Stimulated activated CD4-positive, alpha-beta T cell treated with anti-CD3 and anti-CD28 coated beads, Interleukin-15, amount 100 ng/mL, for 24 hours (primary cell): ENCODE measurements around the gene MEGF6.
"Not testable (repeated sequence)": the region's sequence is repeated elsewhere in the genome, so short reads cannot be mapped to it uniquely, and the experiment has no call there.

ENCODE experiments used
- DNase-seq: peaks from one replicate; pipeline ENCODE4 v3.0.0-alpha.2; 2020

MEGF6 gene

GRCh38 chr1:3626025-3626424, 14.7 kb upstream of the MEGF6 start:
- no peak for DNase-seq

- peak; percentile 29 for DNase-seq
These were observed 14.0 kb upstream of the MEGF6 start for GRCh38 chr1:3625151-3625907.

- DNase-seq, result peak; percentile 98
These were observed 13.2 kb upstream of the MEGF6 start, which contains the start of gene TPRG1L for GRCh38 chr1:3624200-3625136. Gene TPRG1L (plus strand): TSS chr1:3625015. CDS start chr1:3625073, 58 bp downstream.

- no peak for DNase-seq
These were observed 12.3 kb upstream of the MEGF6 start for GRCh38 chr1:3623441-3624199.

GRCh38 chr1:3622102-3622501, 10.8 kb upstream of the MEGF6 start:
- DNase-seq, result not testable (repeated sequence)

- DNase-seq, result not testable (repeated sequence)
These were observed 9.9 kb upstream of the MEGF6 start for GRCh38 chr1:3621151-3621671.

GRCh38 chr1:3620708-3621107, 9.4 kb upstream of the MEGF6 start:
- no peak for DNase-seq

GRCh38 chr1:3618881-3619671, 7.8 kb upstream of the MEGF6 start:
- DNase-seq, result peak; percentile 79

- no peak for DNase-seq
These were observed 7.2 kb upstream of the MEGF6 start for GRCh38 chr1:3618531-3618880.

GRCh38 chr1:3617806-3618345, 6.6 kb upstream of the MEGF6 start:
- DNase-seq, result no peak

GRCh38 chr1:3616861-3617260, 5.6 kb upstream of the MEGF6 start:
- DNase-seq, result no peak

- DNase-seq, result no peak
These were observed 3.7 kb upstream of the MEGF6 start for GRCh38 chr1:3614755-3615742.

GRCh38 chr1:3612123-3612522, 815 bp upstream of the MEGF6 start:
- DNase-seq, result no peak

GRCh38 chr1:3610527-3611169, 660 bp downstream of the MEGF6 start:
- no peak for DNase-seq

GRCh38 chr1:3609769-3610526, 1.4 kb downstream of the MEGF6 start:
- DNase-seq, result no peak

GRCh38 chr1:3609016-3609768, 2.1 kb downstream of the MEGF6 start:
- DNase-seq, result no peak

- no peak for DNase-seq
These were observed 3.2 kb downstream of the MEGF6 start for GRCh38 chr1:3608154-3608553.

- no peak for DNase-seq
These were observed 3.6 kb downstream of the MEGF6 start for GRCh38 chr1:3607703-3608065.
